HEK293 (cell line): Measurements from ENCODE around the gene JAKMIP1.

Experiments used
- HOXA7 ChIP-seq: sonication (generic); formaldehyde crosslinking; IDR thresholded peaks from 2 replicates; pipeline ENCODE4 v1.8.1; 2022; ENCODE audit warnings: missing genetic modification reagents, borderline replicate concordance
- KLF7 ChIP-seq: fragments of 450-650 bp; formaldehyde crosslinking; IDR thresholded peaks from 2 replicates; pipeline ENCODE4 v1.5.1; 2016; ENCODE audit warnings: missing biosample characterization, missing genetic modification characterization, borderline replicate concordance
- MYNN ChIP-seq: fragments of 450-650 bp; formaldehyde crosslinking; IDR thresholded peaks from 2 replicates; pipeline ENCODE4 v1.5.1; 2016; ENCODE audit warnings: missing biosample characterization, missing genetic modification characterization, borderline replicate concordance
- ZNF138 ChIP-seq: fragments of 450-650 bp; formaldehyde crosslinking; IDR thresholded peaks from 2 replicates; pipeline ENCODE4 v1.5.1; 2016; ENCODE audit warnings: missing biosample characterization, missing genetic modification characterization, borderline replicate concordance
- ZNF302 ChIP-seq: fragments of 450-650 bp; formaldehyde crosslinking; IDR thresholded peaks from 2 replicates; pipeline ENCODE4 v1.5.1; 2016; ENCODE audit warnings: missing biosample characterization, missing genetic modification characterization, low read depth
- ZNF37A ChIP-seq: fragments of 450-650 bp; IDR thresholded peaks from 2 replicates; pipeline ENCODE4 v1.5.1; 2018; ENCODE audit warnings: missing biosample characterization, missing genetic modification characterization
- ZNF501 ChIP-seq: fragments of 450-650 bp; formaldehyde crosslinking; IDR thresholded peaks from 2 replicates; pipeline ENCODE4 v1.5.1; 2016; ENCODE audit warnings: missing biosample characterization, missing genetic modification characterization
- TF ChIP-seq, protein P1 (sequence below): fragments of 450-650 bp; formaldehyde crosslinking; IDR thresholded peaks from 2 replicates; pipeline ENCODE4 v1.5.1; 2016; ENCODE audit warnings: missing biosample characterization, missing genetic modification characterization
- TF ChIP-seq, protein P2 (sequence below): fragments of 450-650 bp; formaldehyde crosslinking; IDR thresholded peaks from 2 replicates; pipeline ENCODE4 v1.5.1; 2017; ENCODE audit warnings: missing biosample characterization, missing genetic modification characterization
- TF ChIP-seq, protein P3 (sequence below): fragments of 450-650 bp; formaldehyde crosslinking; IDR thresholded peaks from 2 replicates; pipeline ENCODE4 v1.5.1; 2017; ENCODE audit warnings: missing biosample characterization, missing genetic modification characterization
- TF ChIP-seq, protein P4 (sequence below): fragments of 450-650 bp; formaldehyde crosslinking; optimal IDR thresholded peaks from 2 replicates; pipeline ENCODE3; 2016; ENCODE audit warnings: missing biosample characterization, mild to moderate bottlenecking, missing genetic modification characterization
- TF ChIP-seq, protein P5 (sequence below): fragments of 450-650 bp; formaldehyde crosslinking; IDR thresholded peaks from 2 replicates; pipeline ENCODE4 v1.5.1; 2016; ENCODE audit warnings: missing biosample characterization, missing genetic modification characterization

DNA sequence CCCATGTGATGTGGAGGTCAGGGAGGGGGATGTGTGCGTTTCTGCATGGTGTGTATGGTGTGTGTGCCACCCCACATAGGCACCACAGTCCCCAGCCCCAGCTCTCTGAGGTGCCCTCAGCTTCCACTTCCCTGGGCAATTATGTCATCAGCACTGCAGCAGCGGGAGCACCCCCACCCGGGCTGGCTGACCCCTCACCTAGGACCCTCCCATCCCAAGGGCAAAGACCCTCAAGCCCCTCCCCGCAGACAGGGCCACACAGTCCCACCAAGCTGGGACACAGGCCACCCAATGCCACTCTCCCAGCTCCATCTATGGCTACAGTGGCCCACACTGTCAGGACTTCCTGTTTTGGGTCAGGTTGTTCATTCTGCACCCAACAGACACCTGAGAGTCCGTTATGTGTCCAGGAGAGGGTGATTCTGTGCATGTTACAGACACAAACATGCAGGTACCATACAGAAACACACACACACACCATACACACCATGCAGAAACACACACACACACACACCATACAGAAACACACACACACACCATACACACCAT is 75.2 kb downstream of the JAKMIP1 start:
- TF ChIP-seq KLF7 (no peak), ZNF37A (tag by site-specific recombination) (no peak), ZNF302 (tag by site-specific recombination) (no peak), ZNF138 (tag by site-specific recombination) (no peak), MYNN (tag by site-specific recombination) (no peak), HOXA7 (CRISPR knock-in tag) (no peak), ZNF501 (tag by site-specific recombination) (no peak)
- TF ChIP-seq, protein P1, sequence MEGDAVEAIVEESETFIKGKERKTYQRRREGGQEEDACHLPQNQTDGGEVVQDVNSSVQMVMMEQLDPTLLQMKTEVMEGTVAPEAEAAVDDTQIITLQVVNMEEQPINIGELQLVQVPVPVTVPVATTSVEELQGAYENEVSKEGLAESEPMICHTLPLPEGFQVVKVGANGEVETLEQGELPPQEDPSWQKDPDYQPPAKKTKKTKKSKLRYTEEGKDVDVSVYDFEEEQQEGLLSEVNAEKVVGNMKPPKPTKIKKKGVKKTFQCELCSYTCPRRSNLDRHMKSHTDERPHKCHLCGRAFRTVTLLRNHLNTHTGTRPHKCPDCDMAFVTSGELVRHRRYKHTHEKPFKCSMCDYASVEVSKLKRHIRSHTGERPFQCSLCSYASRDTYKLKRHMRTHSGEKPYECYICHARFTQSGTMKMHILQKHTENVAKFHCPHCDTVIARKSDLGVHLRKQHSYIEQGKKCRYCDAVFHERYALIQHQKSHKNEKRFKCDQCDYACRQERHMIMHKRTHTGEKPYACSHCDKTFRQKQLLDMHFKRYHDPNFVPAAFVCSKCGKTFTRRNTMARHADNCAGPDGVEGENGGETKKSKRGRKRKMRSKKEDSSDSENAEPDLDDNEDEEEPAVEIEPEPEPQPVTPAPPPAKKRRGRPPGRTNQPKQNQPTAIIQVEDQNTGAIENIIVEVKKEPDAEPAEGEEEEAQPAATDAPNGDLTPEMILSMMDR (tag by site-specific recombination), result no peak
- TF ChIP-seq, protein P2, sequence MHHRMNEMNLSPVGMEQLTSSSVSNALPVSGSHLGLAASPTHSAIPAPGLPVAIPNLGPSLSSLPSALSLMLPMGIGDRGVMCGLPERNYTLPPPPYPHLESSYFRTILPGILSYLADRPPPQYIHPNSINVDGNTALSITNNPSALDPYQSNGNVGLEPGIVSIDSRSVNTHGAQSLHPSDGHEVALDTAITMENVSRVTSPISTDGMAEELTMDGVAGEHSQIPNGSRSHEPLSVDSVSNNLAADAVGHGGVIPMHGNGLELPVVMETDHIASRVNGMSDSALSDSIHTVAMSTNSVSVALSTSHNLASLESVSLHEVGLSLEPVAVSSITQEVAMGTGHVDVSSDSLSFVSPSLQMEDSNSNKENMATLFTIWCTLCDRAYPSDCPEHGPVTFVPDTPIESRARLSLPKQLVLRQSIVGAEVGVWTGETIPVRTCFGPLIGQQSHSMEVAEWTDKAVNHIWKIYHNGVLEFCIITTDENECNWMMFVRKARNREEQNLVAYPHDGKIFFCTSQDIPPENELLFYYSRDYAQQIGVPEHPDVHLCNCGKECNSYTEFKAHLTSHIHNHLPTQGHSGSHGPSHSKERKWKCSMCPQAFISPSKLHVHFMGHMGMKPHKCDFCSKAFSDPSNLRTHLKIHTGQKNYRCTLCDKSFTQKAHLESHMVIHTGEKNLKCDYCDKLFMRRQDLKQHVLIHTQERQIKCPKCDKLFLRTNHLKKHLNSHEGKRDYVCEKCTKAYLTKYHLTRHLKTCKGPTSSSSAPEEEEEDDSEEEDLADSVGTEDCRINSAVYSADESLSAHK (tag by site-specific recombination), result no peak
- TF ChIP-seq, protein P3, sequence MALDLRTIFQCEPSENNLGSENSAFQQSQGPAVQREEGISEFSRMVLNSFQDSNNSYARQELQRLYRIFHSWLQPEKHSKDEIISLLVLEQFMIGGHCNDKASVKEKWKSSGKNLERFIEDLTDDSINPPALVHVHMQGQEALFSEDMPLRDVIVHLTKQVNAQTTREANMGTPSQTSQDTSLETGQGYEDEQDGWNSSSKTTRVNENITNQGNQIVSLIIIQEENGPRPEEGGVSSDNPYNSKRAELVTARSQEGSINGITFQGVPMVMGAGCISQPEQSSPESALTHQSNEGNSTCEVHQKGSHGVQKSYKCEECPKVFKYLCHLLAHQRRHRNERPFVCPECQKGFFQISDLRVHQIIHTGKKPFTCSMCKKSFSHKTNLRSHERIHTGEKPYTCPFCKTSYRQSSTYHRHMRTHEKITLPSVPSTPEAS (tag by site-specific recombination), result no peak
- TF ChIP-seq, protein P4, sequence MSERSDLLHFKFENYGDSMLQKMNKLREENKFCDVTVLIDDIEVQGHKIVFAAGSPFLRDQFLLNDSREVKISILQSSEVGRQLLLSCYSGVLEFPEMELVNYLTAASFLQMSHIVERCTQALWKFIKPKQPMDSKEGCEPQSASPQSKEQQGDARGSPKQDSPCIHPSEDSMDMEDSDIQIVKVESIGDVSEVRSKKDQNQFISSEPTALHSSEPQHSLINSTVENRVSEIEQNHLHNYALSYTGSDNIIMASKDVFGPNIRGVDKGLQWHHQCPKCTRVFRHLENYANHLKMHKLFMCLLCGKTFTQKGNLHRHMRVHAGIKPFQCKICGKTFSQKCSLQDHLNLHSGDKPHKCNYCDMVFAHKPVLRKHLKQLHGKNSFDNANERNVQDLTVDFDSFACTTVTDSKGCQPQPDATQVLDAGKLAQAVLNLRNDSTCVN (tag by site-specific recombination), result no peak
- TF ChIP-seq, protein P5, sequence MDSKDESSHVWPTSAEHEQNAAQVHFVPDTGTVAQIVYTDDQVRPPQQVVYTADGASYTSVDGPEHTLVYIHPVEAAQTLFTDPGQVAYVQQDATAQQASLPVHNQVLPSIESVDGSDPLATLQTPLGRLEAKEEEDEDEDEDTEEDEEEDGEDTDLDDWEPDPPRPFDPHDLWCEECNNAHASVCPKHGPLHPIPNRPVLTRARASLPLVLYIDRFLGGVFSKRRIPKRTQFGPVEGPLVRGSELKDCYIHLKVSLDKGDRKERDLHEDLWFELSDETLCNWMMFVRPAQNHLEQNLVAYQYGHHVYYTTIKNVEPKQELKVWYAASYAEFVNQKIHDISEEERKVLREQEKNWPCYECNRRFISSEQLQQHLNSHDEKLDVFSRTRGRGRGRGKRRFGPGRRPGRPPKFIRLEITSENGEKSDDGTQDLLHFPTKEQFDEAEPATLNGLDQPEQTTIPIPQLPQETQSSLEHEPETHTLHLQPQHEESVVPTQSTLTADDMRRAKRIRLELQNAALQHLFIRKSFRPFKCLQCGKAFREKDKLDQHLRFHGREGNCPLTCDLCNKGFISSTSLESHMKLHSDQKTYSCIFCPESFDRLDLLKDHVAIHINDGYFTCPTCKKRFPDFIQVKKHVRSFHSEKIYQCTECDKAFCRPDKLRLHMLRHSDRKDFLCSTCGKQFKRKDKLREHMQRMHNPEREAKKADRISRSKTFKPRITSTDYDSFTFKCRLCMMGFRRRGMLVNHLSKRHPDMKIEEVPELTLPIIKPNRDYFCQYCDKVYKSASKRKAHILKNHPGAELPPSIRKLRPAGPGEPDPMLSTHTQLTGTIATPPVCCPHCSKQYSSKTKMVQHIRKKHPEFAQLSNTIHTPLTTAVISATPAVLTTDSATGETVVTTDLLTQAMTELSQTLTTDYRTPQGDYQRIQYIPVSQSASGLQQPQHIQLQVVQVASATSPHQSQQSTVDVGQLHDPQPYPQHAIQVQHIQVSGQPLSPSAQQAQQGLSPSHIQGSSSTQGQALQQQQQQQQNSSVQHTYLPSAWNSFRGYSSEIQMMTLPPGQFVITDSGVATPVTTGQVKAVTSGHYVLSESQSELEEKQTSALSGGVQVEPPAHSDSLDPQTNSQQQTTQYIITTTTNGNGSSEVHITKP, result no peak
